ENCODE data around the gene PIK3AP1. TPM values are rescaled to one million over a fixed set of nuclear protein-coding genes. Genes with fewer than 3 reads are reported as not detected.

PIK3AP1 gene
- total RNA-seq, 1 experiment from 2014 or later, result 1.7 TPM

DNA sequence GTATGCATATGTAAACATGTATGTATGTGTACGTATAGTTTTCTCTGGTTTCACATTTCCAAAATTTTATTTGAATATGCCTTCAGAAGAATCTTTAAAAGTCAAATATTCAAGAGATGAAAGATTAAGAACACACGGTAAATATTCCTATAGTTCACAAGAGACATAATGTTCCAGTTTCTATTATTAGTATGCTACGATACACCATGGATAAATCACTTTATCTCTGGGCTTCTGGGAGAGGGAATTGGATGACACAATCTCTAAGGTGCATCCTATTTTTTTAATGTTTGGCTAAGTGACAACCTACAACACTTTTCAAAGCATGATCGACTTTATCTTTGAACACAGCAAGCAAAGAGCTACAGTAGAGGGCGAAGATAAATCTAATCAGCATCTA lies 147.3 kb downstream of the PIK3AP1 start:
- Histone ChIP-seq H4K20me1 (ENCODE audit: insufficient read depth) (peaks cover 61% of the 10 kb centered on the region), H3K27ac (no peak overlapping the region), H2AFZ (no peak overlapping the region), H3K4me3 (no peak overlapping the region), H3K79me2 (ENCODE audit: low read depth) (peaks cover 88% of the 10 kb centered on the region), H3K27me3 (ENCODE audit: insufficient read depth, low read depth) (no peaks in the 10 kb centered on the region), H3K36me3 (ENCODE audit: low read depth) (no peaks in the 10 kb centered on the region), H3K4me2 (no peak overlapping the region), H3K4me1 (replicated peaks; ENCODE audit: insufficient read depth) (peaks cover 11% of the 10 kb centered on the region; the same call in 1 of the 2 replicates), H3F3A (ENCODE audit: insufficient read depth, low read depth) (no peaks in the 10 kb centered on the region), H3K9me3 (ENCODE audit: insufficient read depth, low read depth) (no peaks in the 10 kb centered on the region), H3K9me2 (ENCODE audit: insufficient read depth) (no peaks in the 10 kb centered on the region)
- ChIA-PET POLR2A (ENCODE audit: unreplicated experiment) (no interaction called here), CTCF (no interaction called here)
- TF ChIP-seq EZH2 (IDR thresholded peaks at IDR 0.05; ENCODE audit: low read depth), result no peak
- TF ChIP-seq, protein P1, sequence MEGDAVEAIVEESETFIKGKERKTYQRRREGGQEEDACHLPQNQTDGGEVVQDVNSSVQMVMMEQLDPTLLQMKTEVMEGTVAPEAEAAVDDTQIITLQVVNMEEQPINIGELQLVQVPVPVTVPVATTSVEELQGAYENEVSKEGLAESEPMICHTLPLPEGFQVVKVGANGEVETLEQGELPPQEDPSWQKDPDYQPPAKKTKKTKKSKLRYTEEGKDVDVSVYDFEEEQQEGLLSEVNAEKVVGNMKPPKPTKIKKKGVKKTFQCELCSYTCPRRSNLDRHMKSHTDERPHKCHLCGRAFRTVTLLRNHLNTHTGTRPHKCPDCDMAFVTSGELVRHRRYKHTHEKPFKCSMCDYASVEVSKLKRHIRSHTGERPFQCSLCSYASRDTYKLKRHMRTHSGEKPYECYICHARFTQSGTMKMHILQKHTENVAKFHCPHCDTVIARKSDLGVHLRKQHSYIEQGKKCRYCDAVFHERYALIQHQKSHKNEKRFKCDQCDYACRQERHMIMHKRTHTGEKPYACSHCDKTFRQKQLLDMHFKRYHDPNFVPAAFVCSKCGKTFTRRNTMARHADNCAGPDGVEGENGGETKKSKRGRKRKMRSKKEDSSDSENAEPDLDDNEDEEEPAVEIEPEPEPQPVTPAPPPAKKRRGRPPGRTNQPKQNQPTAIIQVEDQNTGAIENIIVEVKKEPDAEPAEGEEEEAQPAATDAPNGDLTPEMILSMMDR (conservative IDR thresholded peaks at IDR 0.05), result no peak
- intact Hi-C loops (cut with micrococcal nuclease; ENCODE audit: unreplicated experiment), result loop anchor here (10.0 kb wide), 1 partner anchor 48 kb away; no protein-coding TSS in a partner anchor
- BruUV-seq (replicated peaks), result no TSS peak
- DNase-seq, result no peak

DNA sequence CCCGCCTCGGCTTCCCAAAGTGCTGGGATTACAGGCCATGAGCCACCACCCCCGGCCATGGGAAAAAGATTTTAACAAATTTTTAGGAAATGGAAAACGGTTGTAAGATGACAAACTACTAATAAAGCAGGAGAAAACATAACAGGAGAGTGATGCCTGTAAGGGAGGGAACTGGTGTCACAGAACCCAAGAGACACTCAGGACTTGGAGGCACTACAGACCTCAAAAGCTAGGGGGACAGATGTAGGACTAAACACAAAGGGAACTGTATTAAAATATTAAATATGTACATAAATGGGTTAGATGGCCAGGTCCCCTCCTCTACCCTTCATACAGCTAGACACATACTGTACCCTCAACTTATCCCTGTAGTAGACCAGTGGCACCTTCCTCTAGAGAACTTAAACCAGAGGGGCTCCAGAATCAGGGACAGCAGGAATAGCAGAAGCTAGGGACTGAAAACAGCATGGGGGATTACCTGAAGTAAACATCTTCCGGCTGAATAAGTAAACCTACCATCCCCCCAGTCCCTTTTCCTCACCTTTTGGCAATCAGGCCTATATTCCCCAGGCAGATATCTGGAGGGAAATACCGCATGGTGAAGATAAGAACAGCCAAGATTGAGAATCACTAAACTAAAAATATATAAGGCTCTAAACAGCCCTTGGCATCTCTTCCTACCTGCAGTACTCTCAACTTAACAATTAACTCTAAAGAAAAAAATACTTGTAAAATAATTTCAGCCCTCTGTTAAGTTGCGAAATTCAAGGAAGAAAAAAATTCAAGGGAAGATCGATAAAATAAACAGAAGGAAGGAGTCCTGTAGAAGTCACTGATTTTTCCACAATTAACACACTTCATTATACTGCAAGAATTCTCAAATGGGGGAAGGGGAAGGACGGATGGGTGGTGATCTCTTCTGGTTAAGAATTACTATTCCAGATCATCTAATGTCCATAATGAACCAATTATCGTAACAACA lies 149.0 kb downstream of the PIK3AP1 start:
- CTCF ChIA-PET, result no interaction called here
- no TSS peak for BruUV-seq (replicated peaks)
- Histone ChIP-seq H4K20me1 (ENCODE audit: insufficient read depth) (peaks cover 56% of the 10 kb centered on the region), H3K4me3 (no peak overlapping the region), H3F3A (ENCODE audit: insufficient read depth, low read depth) (no peaks in the 10 kb centered on the region), H3K4me1 (replicated peaks; ENCODE audit: insufficient read depth) (no peaks in the 10 kb centered on the region), H3K36me3 (ENCODE audit: low read depth) (no peaks in the 10 kb centered on the region), H3K4me2 (no peak overlapping the region), H3K9me3 (ENCODE audit: insufficient read depth, low read depth) (no peaks in the 10 kb centered on the region), H3K27me3 (ENCODE audit: insufficient read depth, low read depth) (no peaks in the 10 kb centered on the region), H3K9me2 (ENCODE audit: insufficient read depth) (no peaks in the 10 kb centered on the region), H3K27ac (no peak overlapping the region), H3K79me2 (ENCODE audit: low read depth) (peaks cover 77% of the 10 kb centered on the region), H2AFZ (no peak overlapping the region)
- TF ChIP-seq, protein P1 (conservative IDR thresholded peaks at IDR 0.05), result no peak
- TF ChIP-seq EZH2 (IDR thresholded peaks at IDR 0.05; ENCODE audit: low read depth), result no peak
- intact Hi-C loops (cut with micrococcal nuclease; ENCODE audit: unreplicated experiment), result loop anchor here (10.0 kb wide), 1 partner anchor 46 kb away; no protein-coding TSS in a partner anchor
- POLR2A ChIA-PET (ENCODE audit: unreplicated experiment), result no interaction called here
- no peak for DNase-seq

DNA sequence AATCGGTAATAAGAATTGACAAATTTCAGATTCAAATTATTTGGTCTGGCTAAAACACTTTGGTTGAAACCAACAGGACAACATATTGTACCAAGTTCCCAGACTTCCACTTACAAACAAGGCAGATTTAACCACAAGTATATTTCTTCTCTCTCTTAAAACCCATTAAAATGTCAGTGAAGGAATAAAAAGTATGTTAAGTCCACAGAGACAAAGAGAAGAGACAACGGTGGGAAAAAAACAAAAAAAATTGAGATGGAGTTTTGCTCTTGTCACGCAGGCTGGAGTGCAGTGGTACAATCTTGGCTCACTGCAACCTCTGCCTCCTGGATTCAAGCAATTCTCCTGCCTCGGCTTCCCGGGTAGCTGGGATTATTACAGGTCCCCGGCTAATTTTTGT lies 149.8 kb downstream of the PIK3AP1 start:
- Histone ChIP-seq H3K4me1 (replicated peaks; ENCODE audit: insufficient read depth) (no peaks in the 10 kb centered on the region), H3K9me3 (ENCODE audit: insufficient read depth, low read depth) (no peaks in the 10 kb centered on the region), H3F3A (ENCODE audit: insufficient read depth, low read depth) (no peaks in the 10 kb centered on the region), H2AFZ (no peak overlapping the region), H3K27me3 (ENCODE audit: insufficient read depth, low read depth) (no peaks in the 10 kb centered on the region), H3K4me2 (no peak overlapping the region), H3K9me2 (ENCODE audit: insufficient read depth) (no peaks in the 10 kb centered on the region), H3K36me3 (ENCODE audit: low read depth) (no peaks in the 10 kb centered on the region), H3K27ac (no peak overlapping the region), H3K4me3 (no peak overlapping the region), H4K20me1 (ENCODE audit: insufficient read depth) (peaks cover 58% of the 10 kb centered on the region), H3K79me2 (ENCODE audit: low read depth) (peaks cover 70% of the 10 kb centered on the region)
- no TSS peak for BruUV-seq (replicated peaks)
- intact Hi-C loops (cut with micrococcal nuclease; ENCODE audit: unreplicated experiment), result loop anchor here (10.0 kb wide), 1 partner anchor 46 kb away; no protein-coding TSS in a partner anchor
- no peak for DNase-seq
- TF ChIP-seq, protein P1 (conservative IDR thresholded peaks at IDR 0.05), result no peak
- no peak for TF ChIP-seq EZH2 (IDR thresholded peaks at IDR 0.05; ENCODE audit: low read depth)
- ChIA-PET POLR2A (ENCODE audit: unreplicated experiment) (no interaction called here), CTCF (no interaction called here)
